ENCODE data around the gene F2RL1.
"Not testable (repeated sequence)": the region's sequence is repeated elsewhere in the genome, so short reads cannot be mapped to it uniquely, and the experiment has no call there.

The F2RL1 gene

GRCh38 chr5:76850543-76851145 is 31.8 kb downstream of the F2RL1 start:
- DNase-seq (ENCODE audit: low read depth) = no peak

DNA sequence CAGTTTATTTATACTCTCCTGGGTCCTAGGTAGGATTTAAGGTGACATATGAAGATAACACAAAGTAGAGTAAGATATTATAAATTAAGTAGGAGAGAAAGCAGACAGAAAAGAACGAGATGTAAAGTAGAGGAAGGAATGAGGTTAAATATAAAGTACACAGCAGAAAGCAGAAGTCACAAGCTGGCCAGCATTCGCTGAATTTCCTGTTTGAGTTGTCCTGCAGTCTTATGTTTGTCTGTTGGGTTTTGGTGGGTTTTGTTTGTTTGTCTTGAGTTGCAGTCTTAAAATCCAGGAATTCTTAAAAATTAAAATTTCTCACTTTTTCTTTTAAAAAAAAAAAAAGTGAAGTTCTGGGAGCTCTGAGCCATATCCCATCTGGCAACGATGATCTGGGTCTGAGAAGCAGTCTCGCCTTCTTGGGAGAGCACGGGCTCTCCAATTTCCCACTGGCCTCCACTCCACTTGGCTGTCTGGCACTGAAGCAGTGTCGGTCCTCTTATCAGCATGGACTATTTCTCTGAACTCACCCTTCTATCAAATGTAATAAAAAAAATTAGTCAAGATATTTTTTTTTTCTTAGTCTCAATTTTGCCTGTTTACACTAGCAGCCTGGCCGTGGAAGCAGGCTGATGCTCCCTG is 33.0 kb downstream of the F2RL1 start:
- DNase-seq (ENCODE audit: low read depth) = no peak

GRCh38 chr5:76852772-76853171 is 33.9 kb downstream of the F2RL1 start:
- no peak for DNase-seq (ENCODE audit: low read depth)

DNA sequence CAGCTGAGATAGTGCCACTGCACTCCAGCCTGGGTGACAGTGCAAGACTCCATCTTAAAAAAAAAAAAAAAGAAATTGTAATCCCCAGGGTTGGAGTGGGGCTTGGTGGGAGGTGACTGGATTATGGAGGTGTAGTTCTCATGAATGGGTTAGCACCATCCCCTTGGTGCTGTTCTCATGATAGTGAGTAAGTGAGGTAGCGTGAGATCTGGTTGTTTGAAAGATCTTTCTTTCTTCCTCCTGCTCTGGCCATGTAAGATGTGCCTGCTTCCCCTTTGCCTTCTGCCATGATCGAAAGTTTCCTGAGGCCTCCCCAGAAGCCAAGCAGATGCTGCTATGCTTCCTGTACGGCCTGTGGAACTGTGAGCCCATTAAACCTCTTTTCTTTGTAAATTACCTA is 34.9 kb downstream of the F2RL1 start:
- not testable (repeated sequence) for DNase-seq (ENCODE audit: low read depth)

DNA sequence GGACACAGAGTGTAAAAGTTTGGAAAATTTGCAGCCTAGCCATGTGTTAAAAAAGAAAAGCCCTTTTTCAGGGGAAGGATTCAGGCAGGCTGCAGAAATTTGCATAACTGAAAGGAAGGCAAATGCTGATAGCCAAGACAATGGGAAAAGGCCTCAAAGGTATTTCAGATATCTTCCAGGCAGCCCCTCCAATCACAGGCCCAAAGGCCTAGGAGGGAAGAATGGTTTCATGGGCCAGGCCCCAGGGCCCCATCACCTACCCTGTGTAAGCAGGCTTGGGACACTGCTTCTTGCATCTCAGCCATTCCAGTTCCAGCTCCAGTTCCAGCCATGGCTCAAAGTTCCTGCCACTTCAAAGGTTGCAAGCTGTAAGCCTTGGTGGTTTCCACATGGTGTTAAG is 35.8 kb downstream of the F2RL1 start:
- DNase-seq (ENCODE audit: low read depth) = no peak

- DNase-seq (ENCODE audit: low read depth) = not testable (repeated sequence)
These were observed 36.7 kb downstream of the F2RL1 start for GRCh38 chr5:76855501-76855900.

DNA sequence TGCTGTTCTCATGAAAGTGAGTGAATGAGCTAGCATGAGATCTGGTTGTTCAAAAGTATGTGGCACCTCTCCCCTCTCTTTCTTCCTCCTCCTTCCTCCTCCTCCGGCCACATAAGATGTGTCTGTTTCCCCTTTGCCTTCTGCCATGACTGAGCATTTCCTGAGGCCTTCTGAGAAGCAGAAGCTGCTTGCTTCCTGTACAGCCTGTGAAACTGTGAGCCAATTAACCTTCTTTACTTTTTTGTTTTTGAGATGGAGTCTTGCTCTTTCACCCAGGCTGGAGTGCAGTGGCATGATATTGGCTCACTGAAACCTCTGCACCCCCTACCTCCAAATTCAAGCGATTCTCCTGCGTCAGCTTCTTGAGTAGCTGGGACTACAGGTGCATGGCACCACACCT is 37.1 kb downstream of the F2RL1 start:
- DNase-seq (ENCODE audit: low read depth) = peak; percentile 5

DNA sequence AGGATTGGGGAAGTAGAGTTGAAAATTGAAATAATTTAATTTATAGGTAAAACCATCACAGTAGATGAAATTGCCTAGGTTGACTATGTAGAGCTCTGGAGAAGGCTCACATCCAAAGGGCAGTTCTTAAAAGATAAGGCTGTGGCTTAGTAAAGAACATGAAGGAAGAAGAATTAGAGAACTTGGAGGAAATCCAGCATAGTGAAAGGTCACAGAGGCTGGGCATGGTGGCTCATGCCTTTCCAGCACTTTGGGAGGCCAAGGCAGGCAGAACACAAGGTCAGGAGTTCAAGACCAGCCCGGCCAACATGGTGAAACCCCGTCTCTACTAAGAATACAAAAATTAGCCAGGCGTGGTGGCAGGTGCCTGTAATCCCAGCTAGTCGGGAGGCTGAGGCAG is 38.0 kb downstream of the F2RL1 start:
- not testable (repeated sequence) for DNase-seq (ENCODE audit: low read depth)

DNA sequence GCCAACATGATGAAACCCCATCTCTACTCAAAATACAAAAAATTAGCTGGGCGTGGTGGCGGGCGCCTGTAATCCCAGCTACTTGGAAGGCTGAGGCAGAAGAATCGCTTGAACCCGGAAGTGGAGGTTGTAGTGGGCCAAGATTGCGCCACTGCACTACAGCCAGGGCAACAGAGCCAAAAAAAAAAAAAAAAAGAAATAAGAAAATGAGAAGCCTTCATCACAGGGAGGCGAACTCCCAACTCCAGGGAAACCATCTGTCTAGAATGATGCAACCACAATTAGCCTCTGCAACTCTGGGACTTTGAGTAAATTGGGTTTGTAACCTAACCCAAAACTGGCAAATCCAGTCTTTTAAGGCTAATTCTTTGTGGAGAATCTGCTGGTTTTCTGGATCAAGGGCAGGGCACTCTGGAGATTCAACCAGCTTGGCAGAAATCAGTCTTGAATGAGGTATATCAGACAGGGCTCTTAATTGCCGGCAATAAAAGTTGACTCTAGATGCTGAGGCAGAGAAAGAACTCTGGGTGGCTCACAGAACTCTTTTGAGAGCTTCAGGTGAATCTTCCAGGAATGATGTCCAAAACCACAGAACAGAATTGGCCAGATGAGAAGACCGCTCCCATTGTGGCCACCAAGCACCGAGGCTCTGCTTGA is 40.9 kb downstream of the F2RL1 start:
- DNase-seq (ENCODE audit: low read depth) = no peak

DNA sequence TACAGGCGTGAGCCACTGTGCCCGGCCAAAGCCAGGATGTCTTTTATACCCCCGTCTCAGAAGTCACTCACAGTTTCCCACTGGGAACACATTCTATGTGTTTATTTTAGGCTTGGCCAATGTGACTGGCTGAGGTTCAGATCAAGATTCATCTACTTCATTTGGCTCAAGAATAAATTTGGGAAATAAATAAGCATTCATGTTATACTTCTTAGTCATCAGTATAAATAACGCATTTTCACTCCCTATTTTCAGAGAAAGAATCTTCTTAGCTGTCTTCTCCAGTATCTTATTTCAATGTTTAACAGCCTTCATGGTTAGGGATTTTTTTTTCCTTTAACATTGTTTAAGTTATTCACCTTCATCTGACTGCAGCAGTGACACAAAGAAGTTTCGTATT is 42.8 kb downstream of the F2RL1 start:
- no peak for DNase-seq (ENCODE audit: low read depth)

GRCh38 chr5:76863001-76863400 is 44.2 kb downstream of the F2RL1 start:
- DNase-seq (ENCODE audit: low read depth) = no peak

DNA sequence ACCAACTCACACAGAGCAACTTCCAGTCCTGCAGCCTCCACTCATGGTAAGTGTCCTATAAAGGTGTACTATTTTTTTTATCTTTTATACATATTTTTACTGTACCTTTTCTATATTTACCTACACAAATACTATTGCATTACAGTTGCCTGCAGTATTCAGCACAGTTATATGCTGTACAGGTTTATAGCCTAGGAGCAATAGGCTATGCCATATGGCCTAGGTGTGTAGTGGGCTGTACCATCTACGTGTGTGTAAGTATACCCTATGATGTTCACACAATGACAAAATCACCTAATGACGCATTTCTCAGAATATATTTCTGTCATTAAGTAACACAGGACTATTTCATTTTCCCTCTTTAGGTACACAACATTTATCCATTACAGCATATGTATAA is 47.7 kb downstream of the F2RL1 start:
- DNase-seq (ENCODE audit: low read depth) = no peak

- no peak for DNase-seq (ENCODE audit: low read depth)
These were observed 48.2 kb downstream of the F2RL1 start for GRCh38 chr5:76867038-76867437.

DNA sequence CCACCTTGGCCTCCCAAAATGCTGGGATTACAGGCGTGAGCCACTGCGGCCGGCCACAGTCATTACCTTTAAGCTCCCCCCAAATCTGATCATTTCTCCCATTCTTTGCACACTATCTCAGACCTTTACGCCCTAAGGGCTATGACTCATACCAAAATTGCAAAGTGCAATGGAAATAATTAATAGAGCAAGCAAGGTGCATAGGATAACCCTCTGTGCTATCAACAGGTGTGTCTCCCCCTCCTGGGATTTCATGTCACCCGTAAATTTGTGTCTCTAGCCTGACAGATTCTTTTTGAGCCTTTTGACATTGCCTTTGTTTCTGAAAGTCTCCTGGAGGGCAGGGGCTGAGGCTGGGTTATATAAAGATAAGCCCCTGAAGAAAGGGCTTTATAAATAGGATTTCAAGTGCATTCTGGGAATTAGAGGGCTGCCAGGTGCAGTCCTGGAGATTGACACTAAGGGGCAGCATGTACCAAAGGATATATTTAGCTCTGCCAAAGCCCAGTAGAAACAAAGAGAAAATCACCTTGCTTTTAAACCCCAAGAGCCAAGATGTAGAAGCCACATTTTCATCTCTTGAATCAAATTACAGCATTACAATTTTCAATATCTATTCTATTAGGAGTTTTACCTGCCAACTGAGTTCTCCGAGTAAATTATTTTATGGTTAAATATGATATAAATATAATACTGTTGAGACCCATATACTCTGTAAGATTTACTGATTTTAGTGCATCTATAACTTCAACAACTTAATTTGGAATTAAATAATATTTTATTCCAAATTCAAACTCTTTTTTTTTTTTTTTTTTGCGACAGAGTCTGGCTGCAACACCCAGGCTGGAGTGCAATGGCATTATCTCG is 49.2 kb downstream of the F2RL1 start:
- DNase-seq (ENCODE audit: low read depth) = peak; percentile 23

- no peak for DNase-seq (ENCODE audit: low read depth)
These were observed 51.2 kb downstream of the F2RL1 start for GRCh38 chr5:76870046-76870445.

DNA sequence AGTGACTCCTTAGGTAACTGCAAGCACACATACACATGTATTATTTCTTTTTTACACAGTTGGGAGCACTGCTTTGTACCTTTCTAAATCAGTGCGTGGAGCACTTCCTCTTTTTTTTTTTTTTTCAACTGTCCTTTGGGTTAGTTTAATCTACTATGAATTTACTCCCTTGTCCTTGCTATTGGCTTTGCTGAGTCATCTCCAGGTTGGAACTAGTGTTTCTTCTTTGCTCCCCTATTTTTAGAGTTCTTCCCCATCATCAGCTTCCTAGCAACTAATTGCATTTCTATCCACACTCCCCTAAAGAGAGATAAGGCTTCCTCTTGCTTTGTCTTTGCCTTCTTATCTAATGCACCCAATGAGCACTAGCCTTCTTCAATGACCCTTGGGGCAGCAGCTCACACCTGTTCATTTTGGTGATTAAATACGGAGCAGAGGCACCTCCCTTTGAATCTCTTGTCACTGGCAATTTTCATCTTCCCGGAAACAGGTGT is 55.3 kb downstream of the F2RL1 start:
- no peak for DNase-seq (ENCODE audit: low read depth)

All from activated T-helper 1 cell treated with Interleukin-2 at 50 U/mL for 16 hours (primary cell).